ENCODE data around the gene RAP1GAP.

RAP1GAP gene

DNA sequence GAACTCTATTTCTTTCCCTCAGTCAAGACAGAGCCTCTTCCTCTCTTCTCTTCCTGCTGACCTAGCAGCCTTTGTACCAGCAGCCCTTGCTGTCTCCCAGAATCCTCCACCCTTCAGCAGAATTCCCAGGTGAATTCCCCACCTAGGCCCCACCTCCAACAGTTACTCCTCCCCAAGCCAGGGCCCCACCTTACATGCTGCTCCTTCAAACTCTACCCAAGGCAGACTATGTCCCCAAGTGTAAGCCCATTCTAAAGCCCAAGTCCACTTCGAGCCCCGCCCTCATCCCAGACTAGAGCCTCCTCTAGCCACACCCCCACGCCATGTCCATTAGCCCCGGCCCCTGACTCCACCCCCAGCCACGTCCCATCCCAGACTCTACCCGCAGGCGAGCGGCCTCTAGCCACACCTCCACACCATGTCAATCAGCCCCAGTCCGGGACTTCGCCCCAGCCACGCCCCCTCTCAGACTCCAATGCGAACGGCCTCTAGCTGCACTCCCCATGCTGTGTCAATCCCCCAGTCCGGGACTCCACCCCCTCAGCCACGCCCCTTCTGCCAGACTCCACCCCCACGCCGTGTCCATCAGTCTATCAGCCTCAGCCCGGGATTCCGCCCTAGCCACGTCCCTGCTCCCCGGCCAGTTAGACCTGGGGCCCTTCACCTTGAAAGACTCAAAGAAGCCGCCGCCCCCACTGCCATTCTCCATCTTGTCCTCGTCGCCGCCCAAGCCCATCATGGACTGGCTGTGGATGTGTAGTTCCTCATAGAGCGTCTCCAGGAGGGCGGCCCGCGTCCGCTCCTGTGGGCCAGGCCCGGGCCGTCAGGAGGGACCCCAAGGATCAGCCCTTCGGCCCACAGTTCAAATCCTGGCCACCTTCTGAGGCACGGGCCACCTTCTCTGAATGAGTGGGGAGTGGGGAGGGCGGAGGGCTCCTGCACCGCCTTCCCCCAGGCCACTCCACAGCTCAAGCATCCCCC lies 61.3 kb downstream of the RAP1GAP start:
- DNase-seq: no peak

DNA sequence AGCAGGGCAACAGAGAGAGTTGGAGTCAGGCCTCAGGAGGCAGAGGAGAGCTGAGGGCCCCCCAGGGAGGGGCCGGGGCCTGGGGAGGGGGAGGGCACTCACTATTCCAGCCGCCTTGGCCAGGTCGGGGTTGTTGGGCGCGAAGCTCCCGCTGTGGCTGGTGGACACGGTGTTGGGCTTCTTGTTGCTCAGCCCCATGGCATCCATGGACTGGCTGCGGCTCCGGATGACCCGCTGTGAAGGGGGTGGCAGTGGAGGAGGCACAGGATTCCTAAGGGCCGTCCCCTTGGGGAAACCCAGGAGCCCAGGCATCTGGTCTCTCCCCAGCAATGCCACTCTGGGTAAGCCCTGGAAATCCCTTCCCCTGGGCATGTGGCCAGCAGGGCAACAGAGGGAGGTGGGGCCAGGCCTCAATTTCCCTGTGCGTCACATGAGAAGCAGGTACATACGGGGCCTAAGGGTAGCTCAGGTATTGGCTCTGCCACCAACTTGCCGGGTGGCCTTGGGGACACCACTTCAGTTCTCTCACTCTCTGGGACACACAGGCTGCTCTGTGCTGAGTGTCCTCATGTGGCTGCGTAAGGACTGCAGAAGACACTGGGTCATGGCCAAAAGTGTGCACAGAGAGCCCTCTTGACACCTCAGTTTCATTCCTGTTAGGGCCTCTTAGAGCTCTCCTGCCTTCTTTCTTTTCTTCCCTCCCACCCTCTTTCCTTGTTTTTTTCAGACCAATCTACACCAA lies 63.0 kb downstream of the RAP1GAP start:
- DNase-seq: no peak

DNA sequence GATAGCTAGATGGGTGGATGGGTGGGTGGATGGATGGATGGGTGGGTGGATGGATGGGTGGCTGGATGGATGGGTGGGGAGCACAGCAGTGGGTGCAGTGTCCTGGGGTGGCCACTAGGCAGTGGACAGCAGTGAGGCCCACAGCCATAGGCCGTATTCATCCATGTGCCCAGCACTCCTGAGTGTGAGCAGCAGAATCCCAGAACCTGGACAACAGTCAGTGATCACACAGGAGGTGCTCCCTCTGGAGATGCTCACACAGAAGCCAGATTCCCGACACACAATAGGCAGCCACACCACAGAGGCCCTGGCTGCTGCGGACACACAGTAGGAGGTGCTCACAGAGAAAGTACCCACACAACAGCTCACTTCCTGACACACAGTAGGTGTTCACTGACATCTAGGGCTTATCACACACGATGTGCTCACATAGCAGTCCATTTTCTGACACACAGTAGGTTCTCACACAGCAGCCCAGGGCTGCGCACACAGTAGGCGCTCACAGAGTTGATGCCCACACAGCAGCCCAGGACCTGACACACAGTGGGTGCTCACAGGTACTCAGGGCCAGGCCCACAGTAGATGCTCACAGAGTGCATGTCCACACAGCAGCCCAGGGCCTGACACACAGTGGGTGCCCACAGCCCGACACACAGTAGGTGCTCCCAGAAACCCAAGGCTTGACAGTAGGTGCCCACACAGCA lies 64.0 kb downstream of the RAP1GAP start:
- DNase-seq: no peak

DNA sequence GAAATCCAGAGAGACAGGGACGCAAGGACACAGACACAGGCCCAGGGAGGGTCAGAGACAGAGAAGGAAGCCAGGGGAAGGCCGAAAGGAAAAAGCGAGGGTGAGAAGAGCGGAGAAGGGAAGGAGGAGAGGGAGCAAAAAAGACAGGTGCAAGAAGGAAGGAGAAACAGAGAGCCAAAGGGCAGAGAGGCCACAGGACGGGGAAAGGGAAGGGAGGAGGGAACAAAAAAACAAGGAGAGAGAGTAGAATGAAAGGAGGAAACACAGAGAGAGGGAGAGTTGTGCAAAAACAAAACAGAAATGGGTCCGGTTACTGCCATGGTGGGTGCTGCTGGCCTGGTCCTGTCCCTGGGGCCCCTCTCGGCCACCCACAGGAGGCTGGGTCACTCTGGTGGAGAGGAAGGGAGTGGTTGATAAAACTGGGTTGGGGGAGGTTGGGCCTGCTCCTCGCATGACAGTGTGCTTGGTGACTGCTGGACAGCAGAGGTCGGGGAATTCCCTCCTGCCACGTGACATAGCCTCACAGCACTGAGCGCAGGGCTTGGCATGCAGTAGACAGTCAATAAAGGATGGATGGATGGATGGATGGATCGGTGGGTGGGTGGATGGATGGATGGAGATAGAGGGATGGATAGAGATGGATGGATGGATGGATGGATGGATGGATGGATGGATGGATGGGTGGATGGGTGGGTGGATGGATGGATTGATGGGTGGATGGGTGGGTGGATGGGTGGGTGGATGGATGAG lies 64.8 kb downstream of the RAP1GAP start:
- DNase-seq: no peak

DNA sequence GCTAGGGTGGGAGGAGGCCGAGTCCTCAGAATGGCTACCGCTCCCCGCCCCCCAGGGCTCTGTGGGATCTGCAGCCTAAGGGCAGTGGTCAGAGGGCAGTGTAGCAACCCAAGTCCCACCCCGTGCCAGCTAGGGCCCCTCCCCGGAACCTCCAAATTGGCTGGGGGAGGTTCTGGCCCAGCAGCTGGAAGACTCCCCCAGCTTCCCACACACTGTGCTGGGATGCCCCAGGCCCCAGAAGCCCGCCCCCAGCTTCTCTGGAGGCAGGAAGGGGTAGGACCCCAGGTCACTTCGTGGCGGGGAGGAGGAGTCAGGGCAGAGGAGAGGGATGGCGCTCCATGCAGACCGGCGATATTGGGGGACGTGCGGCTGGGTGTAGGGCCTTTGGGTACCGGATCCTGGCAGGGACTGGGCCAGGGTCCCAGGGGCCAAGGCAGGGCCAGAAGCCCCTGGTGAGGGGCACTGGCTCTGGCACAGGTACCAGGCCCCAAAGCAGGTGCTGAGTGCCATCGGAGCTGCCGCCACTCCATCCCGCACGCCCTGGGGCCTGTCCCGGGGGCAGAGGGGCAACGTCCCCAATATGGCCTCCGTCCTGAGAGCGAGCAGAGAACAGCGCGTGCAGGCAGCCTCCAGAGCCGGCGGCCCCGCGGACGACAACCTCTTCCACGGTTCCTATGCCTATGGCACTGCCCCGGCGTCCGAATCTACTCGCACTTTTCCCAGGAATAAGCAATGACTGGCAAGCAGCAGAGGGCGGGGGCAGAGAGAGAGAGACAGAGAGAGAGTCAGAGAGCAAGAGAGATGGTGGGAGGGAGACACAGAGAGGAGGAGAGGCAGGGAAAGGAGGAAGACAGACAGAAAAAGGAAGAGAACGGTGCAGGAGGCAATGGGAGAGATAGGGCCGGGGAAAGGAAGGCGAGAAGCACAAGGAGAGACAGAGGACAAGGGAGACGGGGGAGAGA lies 65.7 kb downstream of the RAP1GAP start:
- no peak for DNase-seq

DNA sequence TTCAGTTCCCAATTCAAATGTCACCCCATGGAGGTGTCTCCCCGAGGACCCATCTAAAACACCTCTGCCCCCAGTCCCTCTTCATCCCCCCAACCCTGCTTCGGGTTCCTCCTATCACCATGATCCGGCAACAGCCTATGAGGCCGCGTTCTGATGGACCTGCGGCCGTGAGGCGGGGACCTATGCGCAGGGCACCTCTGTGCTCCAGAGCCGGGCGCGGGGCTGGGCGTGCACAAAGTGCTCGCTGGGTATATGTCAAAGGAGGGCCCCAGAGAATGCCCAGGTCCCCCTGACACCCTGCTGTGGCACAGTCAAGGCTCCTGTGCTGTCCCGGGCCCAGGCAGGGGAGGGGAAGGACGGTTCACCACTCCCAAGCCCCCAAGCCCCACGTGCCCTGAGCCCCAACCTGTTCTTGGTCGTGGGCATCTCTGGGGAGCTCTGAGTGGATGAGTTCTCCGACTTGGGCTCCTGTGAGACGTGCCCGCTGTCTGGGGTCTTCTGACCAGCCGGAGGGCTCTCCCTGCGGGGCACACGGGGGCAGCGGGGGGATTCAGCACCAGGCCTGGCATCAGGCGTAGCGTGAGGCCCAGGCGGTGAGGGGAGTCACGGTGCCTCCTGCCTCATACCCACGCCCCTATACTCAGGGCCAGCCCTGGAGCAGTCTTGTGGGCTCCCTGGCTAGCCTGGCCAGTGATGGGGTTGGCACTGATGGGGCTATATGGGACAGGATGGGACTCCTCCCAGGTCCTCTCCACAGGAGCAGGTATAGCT lies 67.7 kb downstream of the RAP1GAP start:
- DNase-seq: no peak

DNA sequence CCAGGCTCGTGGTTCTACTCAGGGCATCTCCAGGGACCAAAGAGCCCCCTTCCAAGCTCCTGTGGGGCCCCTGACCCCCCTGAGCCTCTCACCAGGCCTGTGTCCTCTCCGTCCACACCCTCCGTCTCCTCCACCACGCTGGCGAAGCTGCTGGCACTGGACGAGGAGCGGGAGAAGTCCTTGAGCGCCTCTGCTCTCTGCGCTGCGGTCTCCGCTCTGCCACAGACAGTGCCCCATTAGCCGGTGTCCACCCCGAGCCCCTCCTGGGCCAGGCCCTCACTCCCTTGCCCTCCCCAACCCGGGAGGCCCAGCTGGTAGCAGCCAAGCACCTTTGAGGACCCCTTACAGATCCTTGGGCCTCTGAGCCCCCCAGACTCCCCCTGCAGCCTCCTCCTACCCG lies 69.8 kb downstream of the RAP1GAP start:
- no peak for DNase-seq

DNA sequence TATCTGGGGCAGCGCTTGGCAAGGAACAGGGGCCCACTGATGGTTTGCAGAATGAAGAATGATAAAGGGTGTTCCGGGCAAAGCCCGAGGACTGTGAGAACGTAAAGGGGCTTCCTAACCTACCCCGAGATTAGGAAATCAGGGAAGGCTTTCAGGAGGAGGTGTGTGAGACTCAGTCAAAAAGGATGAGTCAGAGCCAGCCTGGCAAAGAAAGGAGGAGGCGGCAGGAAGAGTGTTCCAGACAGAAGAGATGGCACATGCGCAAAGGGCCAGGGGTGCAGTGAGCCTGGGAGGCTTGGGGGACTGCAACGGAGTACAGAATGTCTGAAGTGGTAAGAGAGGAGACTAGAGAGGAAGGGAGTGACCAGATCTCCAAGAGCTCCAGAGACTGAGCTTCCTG lies 70.3 kb downstream of the RAP1GAP start:
- DNase-seq: no peak

DNA sequence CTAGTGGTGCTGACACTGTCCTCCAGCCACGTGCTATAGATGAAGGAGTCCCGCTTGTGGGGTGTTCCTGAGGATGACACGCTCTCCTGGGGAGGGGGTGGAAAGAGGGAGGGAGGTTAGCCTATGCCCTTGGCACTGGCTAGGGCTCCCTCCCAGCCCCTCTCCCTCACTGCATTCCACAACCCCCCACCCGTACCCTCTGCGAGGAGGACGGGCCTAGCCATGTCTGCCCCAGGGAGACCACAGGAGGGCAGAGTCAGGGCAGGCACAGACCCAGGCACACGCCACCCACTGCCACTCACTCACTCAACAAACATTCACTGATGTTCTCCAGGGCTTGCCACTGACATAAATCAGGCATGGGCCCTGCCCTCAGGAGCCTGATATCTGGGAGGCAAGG lies 70.7 kb downstream of the RAP1GAP start:
- no peak for DNase-seq

DNA sequence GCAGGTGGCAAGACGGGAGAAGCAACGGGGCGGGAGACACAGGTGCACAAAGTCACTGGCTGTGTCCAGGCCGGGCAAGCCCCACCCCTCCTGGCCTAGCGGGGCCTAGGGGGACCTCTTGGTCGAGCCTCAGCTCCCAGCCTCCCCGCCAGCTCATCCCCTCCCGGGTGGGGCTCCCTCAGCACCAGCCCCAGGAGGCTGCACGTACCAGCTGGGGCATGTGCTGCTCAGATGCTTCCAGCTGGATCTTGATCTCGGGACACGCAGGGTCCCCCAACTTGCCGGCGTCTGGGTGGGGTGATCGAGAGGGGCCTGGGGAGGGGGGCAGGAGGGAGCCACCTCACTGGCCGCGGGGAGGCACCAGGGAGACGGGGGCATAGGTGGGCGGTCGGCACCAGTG lies 71.4 kb downstream of the RAP1GAP start:
- DNase-seq: no peak

DNA sequence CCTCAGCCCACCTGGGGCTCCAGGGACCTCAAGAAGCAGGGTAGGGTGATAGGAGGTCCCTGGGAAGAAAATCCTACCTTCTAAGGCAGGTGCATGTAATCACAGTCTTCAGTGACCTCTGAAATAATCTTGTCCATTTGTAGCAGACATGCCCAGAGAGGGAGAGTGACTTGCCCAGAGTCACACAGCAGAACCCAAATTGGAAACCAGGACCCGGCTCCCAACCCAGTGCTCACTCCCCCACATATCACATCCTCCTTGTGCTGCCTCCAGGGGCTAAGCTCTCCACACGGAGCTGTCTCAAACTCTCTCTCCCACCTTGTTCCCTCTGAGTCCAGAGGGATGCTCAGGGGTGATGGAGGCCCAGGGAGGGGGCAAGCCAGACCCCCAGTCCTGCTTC lies 72.5 kb downstream of the RAP1GAP start:
- no peak for DNase-seq

DNA sequence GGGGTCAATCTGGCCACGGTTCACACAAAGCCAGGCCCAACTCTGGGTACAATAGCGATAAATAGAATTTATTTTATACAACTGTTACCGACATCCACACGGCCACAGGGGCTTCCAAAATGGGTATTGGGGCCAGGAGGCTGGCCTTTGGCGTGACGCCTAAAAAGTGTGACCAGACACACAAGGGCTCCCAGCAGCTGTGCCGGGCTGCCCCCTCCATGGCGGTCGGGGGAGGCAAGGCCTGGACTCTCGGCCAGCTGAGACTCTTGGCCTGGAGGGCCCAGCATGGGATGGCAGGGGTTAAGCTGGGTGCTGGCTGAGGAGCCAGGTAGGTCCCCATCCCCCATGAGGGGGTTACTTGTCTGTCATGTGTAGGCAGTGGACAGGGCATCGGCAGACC lies 73.0 kb downstream of the RAP1GAP start:
- no peak for DNase-seq

DNA sequence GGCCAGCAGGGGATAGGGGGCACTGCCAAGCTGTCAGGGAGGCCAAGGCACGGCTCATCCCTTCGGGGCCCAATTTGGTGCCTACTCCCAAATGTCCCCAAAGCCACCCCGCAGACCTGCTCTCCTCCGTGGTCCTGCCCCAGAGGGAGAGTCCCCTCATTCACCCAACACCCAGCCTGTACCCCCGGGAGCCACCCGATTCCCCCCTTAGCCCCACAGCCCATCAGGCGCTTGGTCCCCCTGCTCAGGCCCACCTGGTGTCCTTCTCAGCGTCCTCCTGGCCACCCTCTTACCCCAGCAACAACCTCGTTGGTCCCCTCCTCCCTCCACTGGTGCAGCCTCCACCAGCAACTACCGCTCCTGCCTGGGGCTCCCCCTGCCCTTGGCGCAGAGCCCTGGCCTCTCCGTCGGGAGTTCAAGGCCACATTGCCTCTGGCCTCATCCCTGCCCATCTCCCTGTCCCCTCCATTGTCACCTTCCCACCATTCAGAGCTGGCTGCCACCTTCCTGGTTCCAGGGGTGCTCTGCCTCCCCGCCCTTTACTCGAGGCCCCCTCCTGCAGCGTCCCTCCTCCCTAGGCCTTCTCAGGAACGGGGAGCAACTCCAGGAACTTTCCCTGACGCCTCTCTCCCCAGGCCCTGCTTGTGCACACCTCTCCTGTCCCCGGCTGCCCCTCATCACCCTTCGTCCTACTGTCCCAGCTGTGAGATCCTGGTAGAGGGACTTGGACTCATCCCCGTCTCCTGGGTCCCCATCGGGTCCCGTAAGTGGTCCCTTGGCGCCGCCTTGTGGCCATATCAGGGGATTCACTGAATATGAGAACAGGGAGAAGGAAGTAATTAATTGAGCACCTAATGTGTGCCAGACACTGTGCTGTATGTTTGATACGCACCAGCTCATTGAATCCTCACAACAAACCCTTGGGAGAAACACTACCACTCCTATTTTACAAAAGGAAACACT lies 73.9 kb downstream of the RAP1GAP start:
- peak; percentile 27 for DNase-seq

DNA sequence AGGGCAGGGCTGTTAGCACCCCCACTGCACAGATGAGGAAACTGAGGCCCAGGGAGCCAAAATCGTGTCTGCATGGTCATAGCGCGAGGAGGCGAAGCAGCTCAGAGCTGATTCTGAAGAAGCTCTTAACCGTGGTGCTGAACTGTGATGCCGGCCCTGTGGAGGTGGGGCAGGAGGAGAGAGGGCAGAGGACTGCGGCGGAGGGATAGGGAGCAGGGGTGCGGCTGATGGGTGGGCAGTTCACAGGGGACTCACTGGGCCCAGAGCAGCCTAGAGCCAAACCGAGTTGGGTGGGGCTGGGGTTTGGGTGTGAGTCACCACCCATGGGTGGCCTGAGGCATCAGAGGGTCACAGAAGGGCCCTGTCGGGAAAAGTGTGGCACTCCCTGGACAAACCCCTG lies 74.7 kb downstream of the RAP1GAP start:
- DNase-seq: no peak

DNA sequence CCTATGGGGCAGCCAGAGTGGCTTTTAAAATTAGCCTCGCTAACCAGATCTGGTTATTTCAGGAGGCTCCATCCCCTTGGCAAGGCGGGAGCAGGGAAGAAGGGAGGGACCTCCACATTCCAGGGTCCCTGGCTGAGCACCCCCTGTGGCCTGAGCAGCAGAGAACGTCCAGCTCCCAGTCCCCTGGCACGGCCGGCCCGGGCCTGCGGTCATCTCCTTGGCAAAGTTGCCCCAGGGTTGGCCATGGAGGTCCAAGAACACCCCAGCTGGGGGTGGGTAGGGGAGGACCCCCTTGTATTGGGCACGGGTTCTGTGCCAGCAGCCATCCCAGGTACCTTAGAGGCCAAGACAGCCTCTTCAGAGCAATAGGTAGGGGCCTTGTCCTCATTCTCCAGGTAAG lies 75.9 kb downstream of the RAP1GAP start:
- DNase-seq: no peak

DNA sequence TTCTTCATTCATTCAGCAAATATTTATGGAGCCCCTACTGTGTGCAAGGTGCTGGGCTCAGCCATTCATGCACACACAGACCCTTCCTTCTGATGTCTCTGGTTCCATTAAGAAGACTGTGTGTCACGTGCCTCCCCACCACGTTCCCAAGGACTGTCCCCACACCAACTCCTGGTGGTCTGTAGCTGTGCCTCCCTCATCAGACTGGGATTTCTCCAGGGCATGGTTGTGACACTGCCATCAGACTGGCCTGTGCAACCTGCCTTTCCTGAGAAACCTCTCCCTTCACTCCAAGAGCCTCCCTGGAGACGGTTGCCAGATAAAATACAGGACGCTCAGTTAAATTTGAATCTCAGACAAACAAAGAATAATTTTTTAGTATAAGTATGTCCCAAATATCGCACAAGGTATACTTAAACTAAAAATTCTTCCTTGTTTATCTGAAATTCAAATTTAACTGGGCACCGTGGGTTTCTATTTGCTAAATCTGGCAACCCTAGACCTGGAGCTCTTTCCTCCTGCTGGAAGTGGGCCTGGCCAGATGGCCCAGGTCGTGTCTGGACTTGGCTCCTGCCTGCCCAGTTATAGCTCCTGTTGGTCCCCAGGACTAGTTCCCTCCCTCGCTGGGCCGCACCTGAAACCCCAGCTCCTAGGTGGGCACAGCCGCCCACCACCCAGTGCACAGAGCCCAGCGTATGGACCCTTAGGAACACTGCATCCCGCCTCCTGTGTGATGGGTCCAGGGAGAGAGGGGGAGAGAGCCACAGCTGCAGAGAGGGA lies 76.9 kb downstream of the RAP1GAP start:
- peak; percentile 51 for DNase-seq

DNA sequence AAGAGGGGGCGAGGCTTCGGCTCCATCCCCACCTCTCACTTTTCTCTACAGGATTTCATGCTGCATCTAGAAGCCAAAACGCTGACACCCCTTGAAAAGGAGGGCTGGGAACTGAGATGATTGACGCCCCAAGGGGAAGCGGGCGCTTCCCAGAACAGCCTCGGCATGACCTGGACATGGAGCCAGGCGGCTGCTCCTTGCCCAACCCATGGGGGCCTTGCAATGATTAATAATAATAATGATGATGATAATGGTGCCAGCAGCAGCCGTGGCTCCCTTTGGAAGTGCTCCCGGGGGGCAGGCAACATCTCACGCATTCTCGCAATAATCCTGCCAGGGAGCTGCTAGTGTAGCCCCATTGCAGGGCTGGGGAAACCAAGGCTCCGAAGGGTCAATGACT lies 78.2 kb downstream of the RAP1GAP start:
- DNase-seq: no peak

DNA sequence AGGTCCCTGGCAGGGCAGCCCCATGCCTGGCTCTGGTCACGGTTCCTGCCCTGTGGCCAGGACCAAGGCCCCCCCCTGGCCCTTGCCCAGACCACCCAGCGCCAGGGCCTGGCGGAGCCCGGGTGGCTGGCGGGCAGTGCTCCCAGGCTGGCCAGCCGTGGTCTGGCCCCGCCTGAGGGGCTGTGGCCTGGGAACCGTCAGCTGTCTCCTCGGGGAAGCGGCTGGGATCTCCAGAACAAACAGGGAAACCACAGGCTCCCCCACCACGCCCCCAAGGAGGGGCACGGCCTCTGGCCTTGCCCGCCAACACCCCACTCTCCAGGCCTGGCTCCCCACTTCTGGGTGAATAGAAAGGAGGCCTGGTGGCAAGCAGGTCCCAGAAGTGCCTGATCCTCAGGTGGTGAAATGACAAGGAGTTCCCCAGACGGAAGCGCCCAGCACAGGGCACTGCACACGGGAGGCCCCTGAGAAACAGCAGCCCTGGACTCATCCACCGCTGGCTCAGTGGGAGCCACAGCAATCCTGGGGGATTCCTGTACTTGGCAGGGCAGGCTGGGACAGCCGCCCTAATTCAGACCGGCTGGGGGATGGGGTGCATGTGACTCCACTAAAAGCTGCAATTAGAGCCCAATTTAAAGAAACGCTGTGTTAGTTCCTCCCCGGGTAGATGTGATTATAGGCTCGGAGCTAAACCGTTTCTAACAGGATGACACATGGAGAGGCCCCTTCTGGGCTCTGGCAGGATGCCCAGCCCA lies 78.9 kb downstream of the RAP1GAP start:
- DNase-seq: peak; percentile 62
